HG03175 (cell line): Measurements from ENCODE around the gene TSPEAR.
"Not testable (repeated sequence)": the region's sequence is repeated elsewhere in the genome, so short reads cannot be mapped to it uniquely, and the experiment has no call there.

Experiments
- ATAC-seq: cut with Tn5 transposase; IDR thresholded peaks from one replicate; pipeline ENCODE4 v1.9.1; 2021; ENCODE audit warnings: mild to moderate bottlenecking, moderate library complexity; ENCODE audit not compliant: unreplicated experiment

TSPEAR gene

GRCh38 chr21:44612669-44613229 is 98.6 kb downstream of the TSPEAR start:
- ATAC-seq: no peak

- no peak for ATAC-seq
These were observed 99.3 kb downstream of the TSPEAR start, which contains the start of gene KRTAP10-8 for GRCh38 chr21:44612029-44612486. Gene KRTAP10-8 (plus strand): TSS chr21:44612079. CDS start chr21:44612101, 22 bp downstream.

GRCh38 chr21:44611551-44611950 is 99.8 kb downstream of the TSPEAR start:
- ATAC-seq: no peak

- ATAC-seq: not testable (repeated sequence)
These were observed 101.1 kb downstream of the TSPEAR start for GRCh38 chr21:44610157-44610843.

- ATAC-seq: no peak
These were observed 102.2 kb downstream of the TSPEAR start for GRCh38 chr21:44609193-44609592.

- ATAC-seq: no peak
These were observed 104.9 kb downstream of the TSPEAR start for GRCh38 chr21:44606495-44606894.

- no peak for ATAC-seq
These were observed 107.5 kb downstream of the TSPEAR start for GRCh38 chr21:44603911-44604310.

GRCh38 chr21:44603109-44603875 is 108.1 kb downstream of the TSPEAR start:
- no peak for ATAC-seq

GRCh38 chr21:44602463-44602850 is 108.9 kb downstream of the TSPEAR start:
- no peak for ATAC-seq

- ATAC-seq: no peak
These were observed 109.5 kb downstream of the TSPEAR start for GRCh38 chr21:44601596-44602462.

GRCh38 chr21:44601091-44601490 is 110.3 kb downstream of the TSPEAR start:
- ATAC-seq: not testable (repeated sequence)

GRCh38 chr21:44600118-44600978 is 111.0 kb downstream of the TSPEAR start, which contains the start of gene KRTAP10-7:
Gene KRTAP10-7 (plus strand): TSS chr21:44600597. CDS start chr21:44600622, 25 bp downstream.
- ATAC-seq: not testable (repeated sequence)

- no peak for ATAC-seq
These were observed 111.9 kb downstream of the TSPEAR start for GRCh38 chr21:44599264-44600029.

GRCh38 chr21:44598061-44598460 is 113.3 kb downstream of the TSPEAR start:
- ATAC-seq: no peak

- ATAC-seq: no peak
These were observed 115.2 kb downstream of the TSPEAR start for GRCh38 chr21:44596068-44596725.

- ATAC-seq: no peak
These were observed 115.8 kb downstream of the TSPEAR start for GRCh38 chr21:44595524-44595923.

- ATAC-seq: no peak
These were observed 116.9 kb downstream of the TSPEAR start for GRCh38 chr21:44594406-44594916.
